ENCODE results near the gene TSPO.

TSPO gene

DNA sequence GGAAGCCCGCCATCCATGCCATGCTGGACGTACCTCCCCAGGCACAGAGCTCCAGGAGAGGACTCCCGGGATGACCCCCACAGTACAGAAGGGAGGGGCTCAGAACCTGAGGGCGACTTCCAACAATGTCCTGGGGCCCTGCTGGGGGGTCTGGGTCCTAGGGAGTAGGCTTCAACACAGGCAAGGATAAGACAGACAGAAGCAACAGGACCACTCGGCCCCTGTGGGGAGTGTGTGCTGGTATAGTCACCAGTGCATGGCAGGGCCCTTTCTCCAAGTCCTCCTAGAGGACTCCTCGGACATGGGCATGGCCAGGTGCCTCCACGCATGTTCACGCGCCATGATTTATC, 18.7 kb downstream of the TSPO start:
- no peak overlapping the region for H3K27ac ChIP-seq

DNA sequence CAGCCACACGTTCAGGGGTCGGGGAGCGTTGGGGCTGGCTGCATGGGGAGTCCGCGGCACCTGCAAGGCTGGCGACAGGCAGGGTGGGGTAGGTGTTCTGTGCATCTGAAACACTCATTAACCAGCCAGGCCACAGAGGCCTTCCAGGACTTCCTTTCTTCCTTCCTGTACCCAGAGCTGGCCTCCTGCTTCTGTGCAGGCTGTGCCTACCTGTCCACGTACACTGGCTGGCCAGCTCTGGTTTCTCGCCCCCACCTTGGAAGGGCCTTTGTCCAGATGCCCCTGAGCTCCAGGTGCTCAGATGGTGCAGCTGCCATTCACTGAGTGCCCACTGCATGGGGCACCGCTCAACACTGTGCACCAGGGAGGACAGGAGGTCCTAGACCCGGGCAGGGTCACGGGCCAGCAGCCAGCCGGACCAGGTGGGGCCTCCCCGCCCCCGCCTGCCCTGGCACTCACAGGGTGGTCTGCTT, 19.7 kb downstream of the TSPO start:
- H3K27ac ChIP-seq = no peak overlapping the region
- TF ChIP-seq ZFX (IDR thresholded peaks at IDR 0.05; ENCODE audit: borderline replicate concordance) = no peak
- TF ChIP-seq, protein P1, sequence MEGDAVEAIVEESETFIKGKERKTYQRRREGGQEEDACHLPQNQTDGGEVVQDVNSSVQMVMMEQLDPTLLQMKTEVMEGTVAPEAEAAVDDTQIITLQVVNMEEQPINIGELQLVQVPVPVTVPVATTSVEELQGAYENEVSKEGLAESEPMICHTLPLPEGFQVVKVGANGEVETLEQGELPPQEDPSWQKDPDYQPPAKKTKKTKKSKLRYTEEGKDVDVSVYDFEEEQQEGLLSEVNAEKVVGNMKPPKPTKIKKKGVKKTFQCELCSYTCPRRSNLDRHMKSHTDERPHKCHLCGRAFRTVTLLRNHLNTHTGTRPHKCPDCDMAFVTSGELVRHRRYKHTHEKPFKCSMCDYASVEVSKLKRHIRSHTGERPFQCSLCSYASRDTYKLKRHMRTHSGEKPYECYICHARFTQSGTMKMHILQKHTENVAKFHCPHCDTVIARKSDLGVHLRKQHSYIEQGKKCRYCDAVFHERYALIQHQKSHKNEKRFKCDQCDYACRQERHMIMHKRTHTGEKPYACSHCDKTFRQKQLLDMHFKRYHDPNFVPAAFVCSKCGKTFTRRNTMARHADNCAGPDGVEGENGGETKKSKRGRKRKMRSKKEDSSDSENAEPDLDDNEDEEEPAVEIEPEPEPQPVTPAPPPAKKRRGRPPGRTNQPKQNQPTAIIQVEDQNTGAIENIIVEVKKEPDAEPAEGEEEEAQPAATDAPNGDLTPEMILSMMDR (IDR thresholded peaks at IDR 0.05) = no peak

More for the DNA sequence above, 18.7 kb downstream of the TSPO start:
- TF ChIP-seq, protein P1 (IDR thresholded peaks at IDR 0.05) = no peak
- no peak for TF ChIP-seq ZFX (IDR thresholded peaks at IDR 0.05; ENCODE audit: borderline replicate concordance)

DNA sequence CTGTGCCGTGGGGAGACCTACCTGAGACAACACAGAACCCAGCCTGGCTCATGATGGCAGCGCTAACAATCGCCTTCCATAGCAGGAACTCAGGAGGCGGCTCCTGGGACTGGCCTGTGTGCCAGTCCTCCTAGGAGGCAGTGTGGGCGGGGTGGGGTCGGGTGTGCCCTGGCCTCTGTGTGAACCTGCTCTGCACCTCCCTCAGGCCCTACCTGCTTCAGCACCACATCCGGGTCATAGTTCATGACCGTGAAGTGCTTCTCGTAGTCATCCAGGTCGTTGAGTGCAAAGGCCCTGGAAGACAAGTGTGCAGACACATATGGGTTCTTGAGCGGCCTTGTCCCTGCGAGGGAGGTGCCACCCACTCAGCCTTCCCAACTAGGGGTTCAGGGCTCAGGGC, 20.2 kb downstream of the TSPO start:
- TF ChIP-seq, protein P1 (IDR thresholded peaks at IDR 0.05) = no peak
- no peak for TF ChIP-seq ZFX (IDR thresholded peaks at IDR 0.05; ENCODE audit: borderline replicate concordance)
- no peak overlapping the region for H3K27ac ChIP-seq

DNA sequence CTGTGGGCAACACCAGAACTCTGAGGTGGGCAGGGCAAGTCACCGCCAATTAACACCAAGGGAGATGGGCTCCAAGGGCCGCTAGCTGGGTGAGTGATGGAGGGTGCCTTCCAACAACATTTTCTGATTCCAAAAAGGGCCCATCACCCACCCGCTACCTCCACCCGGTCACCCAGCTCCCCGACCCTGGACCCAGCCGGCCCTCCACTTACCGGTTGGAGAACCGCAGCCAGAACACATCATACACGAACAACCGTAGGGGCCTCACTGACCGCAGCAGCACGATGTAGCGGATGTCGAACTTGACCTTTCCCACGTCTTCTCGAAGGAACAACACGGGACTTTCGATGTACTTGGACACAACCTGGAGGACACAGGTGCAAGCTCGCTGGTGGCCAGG, 20.8 kb downstream of the TSPO start:
- TF ChIP-seq, protein P1 (IDR thresholded peaks at IDR 0.05) = no peak
- TF ChIP-seq ZFX (IDR thresholded peaks at IDR 0.05; ENCODE audit: borderline replicate concordance) = no peak
- H3K27ac ChIP-seq = no peak overlapping the region

DNA sequence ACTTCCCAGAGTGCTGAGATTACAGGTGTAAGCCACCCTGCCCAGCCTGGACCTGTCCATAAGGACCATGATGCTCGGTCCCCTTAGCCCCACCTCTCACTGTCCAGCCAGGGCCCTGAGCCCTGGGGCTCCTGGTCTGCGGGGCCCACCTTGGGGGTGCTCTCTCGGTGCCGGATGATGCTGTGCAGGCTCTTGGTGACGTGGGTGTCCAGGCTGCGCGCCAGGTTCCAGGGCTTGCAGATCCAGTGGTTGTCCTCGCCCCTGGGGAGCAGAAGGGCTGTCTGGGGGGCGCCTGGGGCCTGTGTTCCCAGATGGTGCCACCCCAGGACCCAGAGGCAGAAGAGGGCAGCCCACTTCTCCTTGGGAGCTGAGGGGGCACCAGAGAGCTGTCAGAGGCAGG, 22.2 kb downstream of the TSPO start:
- no peak for TF ChIP-seq ZFX (IDR thresholded peaks at IDR 0.05; ENCODE audit: borderline replicate concordance)
- TF ChIP-seq, protein P1 (IDR thresholded peaks at IDR 0.05) = no peak
- H3K27ac ChIP-seq = no peak overlapping the region

DNA sequence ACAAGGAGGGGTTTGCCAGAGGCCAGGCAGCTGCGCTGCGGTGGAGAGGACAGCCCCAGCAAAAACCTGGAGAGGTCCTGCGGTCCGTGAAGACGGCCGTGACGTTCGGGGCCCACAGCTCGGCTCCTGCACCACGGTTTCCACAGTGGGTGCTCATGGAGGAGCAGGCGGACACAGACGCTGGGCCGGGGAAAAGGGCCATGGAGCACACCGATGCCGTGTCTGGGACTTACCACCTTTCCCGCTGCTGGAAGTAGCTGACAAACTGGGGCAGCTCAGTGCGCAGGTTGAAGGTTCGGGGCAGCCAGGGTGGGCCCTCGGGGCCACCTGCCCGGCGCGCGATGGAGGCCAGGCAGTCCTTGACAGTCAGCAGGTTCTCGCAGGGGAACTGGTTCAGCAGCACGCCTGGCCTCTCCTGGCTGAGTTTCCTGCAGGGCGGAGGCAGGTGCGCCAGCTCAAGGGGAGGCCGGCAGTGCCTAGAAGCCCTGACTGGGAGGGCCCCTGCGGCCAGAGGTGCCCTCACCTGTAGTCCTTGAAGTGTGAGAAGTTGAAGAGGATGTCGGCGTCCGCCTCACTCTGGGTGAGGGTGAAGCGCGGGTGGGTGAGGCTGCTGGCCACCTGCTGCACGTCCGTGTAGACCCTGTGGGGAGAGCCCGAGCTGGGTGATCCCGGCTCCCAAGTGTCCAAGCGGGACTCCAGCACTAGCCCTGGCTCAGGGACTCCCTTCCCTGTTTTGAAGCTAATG, 22.8 kb downstream of the TSPO start:
- H3K27ac ChIP-seq = no peak overlapping the region
- TF ChIP-seq, protein P1 (IDR thresholded peaks at IDR 0.05) = no peak
- no peak for TF ChIP-seq ZFX (IDR thresholded peaks at IDR 0.05; ENCODE audit: borderline replicate concordance)

DNA sequence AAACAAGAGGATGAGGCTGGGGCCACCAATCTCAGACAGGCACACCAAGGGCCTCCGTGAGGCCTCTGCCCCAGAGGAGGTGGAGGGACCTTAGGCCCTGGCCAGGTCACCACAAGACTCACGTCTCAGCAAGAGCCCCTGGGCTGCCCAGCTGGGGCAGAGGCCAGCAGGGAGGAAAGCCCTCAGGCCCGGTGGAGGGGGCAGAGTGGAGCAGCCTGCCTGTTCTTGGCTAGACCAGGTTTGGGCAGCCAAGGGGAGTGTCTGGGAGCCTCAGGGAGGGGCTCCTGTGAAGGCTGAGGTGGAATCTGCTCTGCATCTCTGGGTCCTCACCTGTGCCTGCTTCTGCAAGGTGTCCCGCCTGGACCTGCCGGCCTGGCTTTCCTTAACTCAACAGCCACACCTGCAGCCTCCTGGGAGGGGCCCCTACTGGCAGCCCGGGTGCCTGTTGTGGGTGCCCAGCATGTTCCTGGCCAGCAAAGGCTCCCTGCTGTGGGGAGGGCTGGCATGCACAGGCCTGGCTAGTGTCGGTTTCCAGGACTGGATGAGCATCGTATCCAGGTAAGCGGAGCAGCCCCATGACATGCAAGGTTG, 23.7 kb downstream of the TSPO start:
- TF ChIP-seq, protein P1 (IDR thresholded peaks at IDR 0.05) = no peak
- no peak for TF ChIP-seq ZFX (IDR thresholded peaks at IDR 0.05; ENCODE audit: borderline replicate concordance)
- no peak overlapping the region for H3K27ac ChIP-seq

All from 22Rv1 (cell line).